ENCODE results near the gene PHLPP2.

- TF ChIP-seq CTCF (conservative IDR thresholded peaks at IDR 0.05 in 1 of 2, IDR thresholded peaks at IDR 0.05 in 1 of 2; ENCODE audit: extremely low read depth in 1 of 2, insufficient read depth in 1 of 2, low read depth in 1 of 2, low read length in 2 of 2) (no peak), EZH2 (IDR thresholded peaks at IDR 0.05; ENCODE audit: borderline replicate concordance, low read length) (no peak)
These were observed 53.3 kb downstream of the PHLPP2 start for GRCh38 chr16:71671165-71671564.
